ENCODE measurements around the gene NAPEPLD.
"Not testable (repeated sequence)": the region's sequence is repeated elsewhere in the genome, so short reads cannot be mapped to it uniquely, and the experiment has no call there.

The NAPEPLD gene

GRCh38 chr7:103106005-103106702, 42.7 kb downstream of the NAPEPLD start:
- no peak for FAIRE-seq

GRCh38 chr7:103101543-103101942, 47.4 kb downstream of the NAPEPLD start:
- no peak for FAIRE-seq

GRCh38 chr7:103100348-103100747, 48.6 kb downstream of the NAPEPLD start:
- no peak for FAIRE-seq

GRCh38 chr7:103097041-103097440, 51.9 kb downstream of the NAPEPLD start:
- no peak for FAIRE-seq

- FAIRE-seq: not testable (repeated sequence)
These were observed 53.3 kb downstream of the NAPEPLD start for GRCh38 chr7:103095558-103095957.

- FAIRE-seq: no peak
These were observed 54.8 kb downstream of the NAPEPLD start for GRCh38 chr7:103094102-103094501.

GRCh38 chr7:103093429-103093828, 55.5 kb downstream of the NAPEPLD start:
- FAIRE-seq: no peak

- not testable (repeated sequence) for FAIRE-seq
These were observed 56.6 kb downstream of the NAPEPLD start for GRCh38 chr7:103092321-103092720.

GRCh38 chr7:103083210-103083609, 65.7 kb downstream of the NAPEPLD start:
- FAIRE-seq: no peak

- no peak for FAIRE-seq
These were observed 66.4 kb downstream of the NAPEPLD start for GRCh38 chr7:103082497-103082896.

GRCh38 chr7:103080923-103081322, 68.0 kb downstream of the NAPEPLD start:
- FAIRE-seq: no peak

- FAIRE-seq: no peak
These were observed 69.1 kb downstream of the NAPEPLD start for GRCh38 chr7:103079836-103080235.

- not testable (repeated sequence) for FAIRE-seq
These were observed 70.7 kb downstream of the NAPEPLD start for GRCh38 chr7:103078226-103078625.

GRCh38 chr7:103077318-103077717, 71.6 kb downstream of the NAPEPLD start:
- no peak for FAIRE-seq

GRCh38 chr7:103076764-103077163, 72.1 kb downstream of the NAPEPLD start:
- no peak for FAIRE-seq

- no peak for FAIRE-seq
These were observed 73.5 kb downstream of the NAPEPLD start for GRCh38 chr7:103075337-103075918.

GRCh38 chr7:103074519-103075336, 74.2 kb downstream of the NAPEPLD start, which contains the start of the genes ARMC10 and FBXL13:
Gene ARMC10, plus strand, starts transcription at chr7:103075140. Its CDS starts 133 bp downstream, at chr7:103075273.
Gene FBXL13, minus strand, starts transcription at chr7:103074796.
- FAIRE-seq: no peak

GRCh38 chr7:103073989-103074518, 74.8 kb downstream of the NAPEPLD start:
- no peak for FAIRE-seq

GRCh38 chr7:103071000-103071399, 77.9 kb downstream of the NAPEPLD start:
- FAIRE-seq: no peak

- FAIRE-seq: no peak
These were observed 80.2 kb downstream of the NAPEPLD start for GRCh38 chr7:103068414-103069403.

- FAIRE-seq: no peak
These were observed 83.2 kb downstream of the NAPEPLD start for GRCh38 chr7:103065667-103066066.

- FAIRE-seq: no peak
These were observed 85.0 kb downstream of the NAPEPLD start for GRCh38 chr7:103063895-103064294.
